Cardiac muscle cell (in vitro differentiated cells and primary cell): ENCODE data around the gene STEAP3. TPM values are rescaled to one million over a fixed set of nuclear protein-coding genes. Genes with fewer than 3 reads are reported as not detected.

ENCODE experiments used
- DNase-seq, 2 donors: peaks; one replicate each; pipeline versions ENCODE4 v3.0.0 to v3.0.0-alpha.2; 2010 to 2017; ENCODE audit warnings: low read depth in 1 of 2, low spot score in 1 of 2
- H3K27ac ChIP-seq: fragments of 200-600 bp; sonication (generic); 2 replicates; pipeline ENCODE4 v1.5.1; 2016
- H3K27me3 ChIP-seq: fragments of 200-600 bp; sonication (generic); 2 replicates; pipeline ENCODE4 v1.6.0; 2016; ENCODE audit warnings: control low read depth
- H3K36me3 ChIP-seq: fragments of 200-600 bp; sonication (generic); 2 replicates; pipeline ENCODE4 v1.5.1; 2016; ENCODE audit warnings: control low read depth
- H3K4me1 ChIP-seq: fragments of 200-600 bp; sonication (generic); 2 replicates; pipeline ENCODE4 v1.8.1; 2017; ENCODE audit warnings: low read depth, mild to moderate bottlenecking, mixed run types
- H3K4me3 ChIP-seq: fragments of 200-600 bp; sonication (generic); 2 replicates; pipeline ENCODE4 v1.5.1; 2016; ENCODE audit warnings: mild to moderate bottlenecking
- H3K9me3 ChIP-seq: fragments of 200-600 bp; sonication (generic); 2 replicates; pipeline ENCODE4 v1.5.1; 2017; ENCODE audit warnings: low read depth, mild to moderate bottlenecking, control low read depth
- polyA plus RNA-seq: library from polyadenylated mRNA; unstranded; fragments of >200 nt; fragmentation: Nextera tagmentation; extraction: Ambion mirVana; gene quantifications from 2 replicates; pipeline ENCODE4 v1.2.1, GENCODE V29; 2016
- total RNA-seq: library from RNA; depleted of rRNA; stranded (reverse); fragments of >200 nt; gene quantifications from 2 replicates; pipeline ENCODE4 v1.2.3, GENCODE V29; 2016
- TF ChIP-seq, protein P1 (sequence below): IDR thresholded peaks from 2 replicates; pipeline ENCODE4 v1.5.1; 2012; ENCODE audit warnings: low read depth, mild to moderate bottlenecking, low read length

Gene STEAP3
- total and polyA plus RNA-seq, 2 experiments from 2014 or later = 3.8 to 4.5 TPM

DNA sequence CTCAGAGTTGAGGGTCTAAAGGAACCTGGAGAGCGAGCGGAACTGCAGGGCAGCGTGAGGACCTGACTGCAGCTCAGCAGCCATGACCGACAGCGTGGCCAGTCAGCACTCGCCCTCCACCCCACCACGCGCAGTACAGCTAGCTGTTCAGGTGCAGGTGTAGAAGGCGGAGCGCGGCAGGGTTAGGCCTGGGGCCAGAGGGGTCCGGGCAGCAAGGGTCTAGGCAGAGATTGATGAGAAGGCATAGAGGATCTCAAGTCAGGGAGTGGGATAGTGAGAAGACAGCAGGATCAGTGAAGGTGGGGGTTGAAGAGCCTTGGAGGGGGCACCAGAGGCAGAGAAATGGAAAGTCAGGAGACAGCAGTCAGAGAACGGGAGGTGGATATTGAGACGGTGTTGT, 71.0 kb downstream of the STEAP3 start:
- TF ChIP-seq, protein P1, sequence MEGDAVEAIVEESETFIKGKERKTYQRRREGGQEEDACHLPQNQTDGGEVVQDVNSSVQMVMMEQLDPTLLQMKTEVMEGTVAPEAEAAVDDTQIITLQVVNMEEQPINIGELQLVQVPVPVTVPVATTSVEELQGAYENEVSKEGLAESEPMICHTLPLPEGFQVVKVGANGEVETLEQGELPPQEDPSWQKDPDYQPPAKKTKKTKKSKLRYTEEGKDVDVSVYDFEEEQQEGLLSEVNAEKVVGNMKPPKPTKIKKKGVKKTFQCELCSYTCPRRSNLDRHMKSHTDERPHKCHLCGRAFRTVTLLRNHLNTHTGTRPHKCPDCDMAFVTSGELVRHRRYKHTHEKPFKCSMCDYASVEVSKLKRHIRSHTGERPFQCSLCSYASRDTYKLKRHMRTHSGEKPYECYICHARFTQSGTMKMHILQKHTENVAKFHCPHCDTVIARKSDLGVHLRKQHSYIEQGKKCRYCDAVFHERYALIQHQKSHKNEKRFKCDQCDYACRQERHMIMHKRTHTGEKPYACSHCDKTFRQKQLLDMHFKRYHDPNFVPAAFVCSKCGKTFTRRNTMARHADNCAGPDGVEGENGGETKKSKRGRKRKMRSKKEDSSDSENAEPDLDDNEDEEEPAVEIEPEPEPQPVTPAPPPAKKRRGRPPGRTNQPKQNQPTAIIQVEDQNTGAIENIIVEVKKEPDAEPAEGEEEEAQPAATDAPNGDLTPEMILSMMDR = no peak
- H3K27ac ChIP-seq = no peak overlapping the region
- no peaks in the 10 kb centered on the region for H3K9me3 ChIP-seq
- H3K4me1 ChIP-seq = no peaks in the 10 kb centered on the region
- H3K27me3 ChIP-seq = peaks cover 26% of the 10 kb centered on the region
- no peaks in the 10 kb centered on the region for H3K36me3 ChIP-seq
- H3K4me3 ChIP-seq = no peak overlapping the region
- no peak for DNase-seq

DNA sequence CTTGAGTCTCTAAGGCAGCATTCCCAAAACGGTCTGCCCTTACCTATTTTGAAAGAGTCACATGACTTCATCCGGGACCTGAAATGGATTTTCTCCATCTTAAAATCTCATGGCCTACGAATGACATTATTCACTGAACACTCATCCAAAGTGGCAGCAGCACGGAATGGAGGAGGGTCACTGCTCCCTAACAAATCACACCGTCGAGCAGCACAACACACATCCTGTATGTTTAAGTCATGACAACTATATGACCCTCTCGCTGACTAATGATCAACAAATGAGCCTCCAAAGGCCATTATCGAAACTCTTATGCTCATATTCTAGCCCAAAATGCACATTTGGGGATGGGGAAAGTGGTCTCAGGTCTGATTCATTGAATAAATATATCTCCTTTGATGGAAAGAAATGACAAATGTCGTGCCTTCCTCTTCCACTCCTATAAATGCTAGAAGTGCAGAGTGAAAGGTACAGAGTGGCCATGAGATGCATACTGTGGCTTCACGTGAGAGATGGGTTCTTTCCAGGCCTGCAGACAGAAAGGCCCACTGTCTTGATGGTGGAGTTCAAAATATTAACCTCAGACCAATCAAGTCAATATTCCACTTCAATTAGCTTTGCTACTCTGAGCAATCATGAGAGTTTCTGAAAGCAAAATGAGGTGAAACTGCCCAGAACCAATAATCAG, 72.2 kb downstream of the STEAP3 start:
- H3K36me3 ChIP-seq = no peaks in the 10 kb centered on the region
- H3K9me3 ChIP-seq = no peaks in the 10 kb centered on the region
- H3K27me3 ChIP-seq = peaks cover 31% of the 10 kb centered on the region
- no peaks in the 10 kb centered on the region for H3K4me1 ChIP-seq
- H3K27ac ChIP-seq = no peak overlapping the region
- DNase-seq = no peak
- TF ChIP-seq, protein P1 = no peak
- no peak overlapping the region for H3K4me3 ChIP-seq

DNA sequence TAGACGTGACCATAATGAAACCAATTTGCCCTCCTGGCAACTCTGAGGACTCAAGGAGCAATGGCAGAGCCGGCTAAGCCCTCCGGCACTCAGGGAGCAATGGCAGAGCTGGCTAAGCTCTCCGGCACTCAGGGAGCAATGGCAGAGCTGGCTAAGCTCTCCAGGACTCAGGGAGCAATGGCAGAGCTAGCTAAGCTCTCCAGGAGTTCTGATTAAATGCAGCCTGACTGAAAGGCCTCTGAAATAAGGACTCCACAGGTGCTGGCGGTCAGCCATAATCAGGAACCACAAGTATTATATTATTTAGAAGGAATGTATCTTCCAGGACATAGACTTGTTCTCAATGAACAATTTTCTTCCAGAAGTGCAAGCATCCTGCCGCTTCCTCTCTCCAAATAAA, 77.8 kb downstream of the STEAP3 start:
- Histone ChIP-seq H3K4me1 (no peaks in the 10 kb centered on the region), H3K27ac (no peak overlapping the region), H3K4me3 (no peak overlapping the region), H3K9me3 (no peaks in the 10 kb centered on the region), H3K27me3 (peaks cover 16% of the 10 kb centered on the region), H3K36me3 (no peaks in the 10 kb centered on the region)
- TF ChIP-seq, protein P1 = no peak
- DNase-seq = no peak

DNA sequence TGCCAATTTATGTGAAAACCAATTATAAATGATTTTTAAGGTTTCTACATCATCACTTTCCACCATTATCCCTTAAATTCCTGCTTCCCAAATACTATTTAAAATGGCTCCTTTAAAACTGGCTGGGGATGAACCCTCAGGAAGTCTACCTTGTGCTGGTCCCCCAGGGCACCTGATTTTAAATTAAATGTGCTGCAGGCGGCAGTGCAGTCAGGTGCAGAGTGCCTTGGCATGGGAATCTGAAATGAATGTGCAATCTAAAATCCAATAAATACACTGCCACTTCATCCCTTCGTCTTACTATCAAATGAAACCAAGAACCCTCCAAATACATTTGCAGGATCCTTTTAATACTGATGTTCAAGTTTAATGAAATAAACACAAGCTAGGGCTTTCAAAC, 81.2 kb downstream of the STEAP3 start:
- Histone ChIP-seq H3K27me3 (peaks cover 16% of the 10 kb centered on the region), H3K4me3 (no peak overlapping the region), H3K27ac (no peak overlapping the region), H3K9me3 (no peaks in the 10 kb centered on the region), H3K36me3 (no peaks in the 10 kb centered on the region), H3K4me1 (no peaks in the 10 kb centered on the region)
- no peak for DNase-seq
- TF ChIP-seq, protein P1 = no peak

DNA sequence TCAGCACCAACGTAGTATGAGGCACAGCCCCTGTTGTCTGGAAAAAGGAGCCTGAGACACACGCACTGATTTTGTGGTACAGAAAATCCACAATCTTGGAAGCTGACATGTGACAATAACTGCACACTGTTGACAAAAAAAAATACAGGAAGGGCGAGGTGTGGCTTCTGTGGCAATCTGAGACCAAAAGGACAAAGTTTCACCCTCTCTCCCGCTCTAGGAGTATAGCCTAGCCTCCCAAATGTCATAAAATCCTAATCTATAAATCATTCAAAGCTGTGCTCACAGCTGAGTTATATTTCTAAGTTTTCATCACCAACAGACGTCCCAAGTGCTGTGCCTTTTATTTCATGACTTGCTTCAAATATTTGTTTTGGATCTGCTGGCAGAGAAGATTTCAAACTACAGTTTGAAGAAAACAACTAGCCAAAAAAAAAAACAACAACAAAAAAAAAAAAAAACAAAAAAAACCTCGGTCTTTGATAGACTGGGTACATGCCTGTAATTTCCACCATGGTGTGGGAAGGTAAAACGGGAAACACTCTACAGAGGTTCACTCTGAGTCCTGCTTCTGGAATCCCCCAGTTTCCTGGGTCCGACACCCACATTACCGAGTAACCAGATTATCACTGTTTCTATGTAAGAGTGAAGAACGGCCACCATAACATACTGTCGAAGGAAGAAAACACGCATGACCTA, 82.0 kb downstream of the STEAP3 start:
- no peak overlapping the region for H3K27ac ChIP-seq
- no peak overlapping the region for H3K4me3 ChIP-seq
- no peaks in the 10 kb centered on the region for H3K9me3 ChIP-seq
- TF ChIP-seq, protein P1 = no peak
- peaks cover 12% of the 10 kb centered on the region for H3K27me3 ChIP-seq
- H3K4me1 ChIP-seq = no peaks in the 10 kb centered on the region
- no peak for DNase-seq
- H3K36me3 ChIP-seq = no peaks in the 10 kb centered on the region
